ENCODE data around the gene SNCAIP. TPM values are rescaled to one million over a fixed set of nuclear protein-coding genes. Genes with fewer than 3 reads are reported as not detected.
"Not testable (repeated sequence)": the region's sequence is repeated elsewhere in the genome, so short reads cannot be mapped to it uniquely, and the experiment has no call there.

The SNCAIP gene
- total RNA-seq, 1 experiment from 2014 or later = 0.16 TPM

DNA sequence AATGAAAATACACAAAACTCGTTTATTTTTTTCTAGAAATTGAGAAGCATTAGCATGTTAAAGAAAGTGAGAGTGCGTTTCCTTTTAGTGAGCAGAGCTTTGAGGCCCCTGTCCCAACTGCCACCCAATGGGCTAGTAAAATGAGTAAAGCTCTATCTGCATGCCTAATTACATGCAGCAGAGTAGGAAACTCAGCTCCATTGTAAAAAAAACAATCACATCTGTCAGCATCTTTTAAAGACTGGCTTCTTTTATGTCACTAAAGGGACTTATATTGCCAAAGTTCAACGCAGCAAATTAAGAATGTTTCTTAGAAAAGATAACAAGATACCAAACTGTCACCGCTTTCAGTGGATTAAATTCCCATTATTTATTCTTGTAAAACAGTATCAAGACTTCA, 154.0 kb downstream of the SNCAIP start:
- Histone ChIP-seq H3K27me3 (replicated peaks) (peaks cover 3% of the 10 kb centered on the region; the same call in 1 of the 2 replicates), H3K4me3 (no peak overlapping the region), H3K27ac (no peak overlapping the region), H3K36me3 (no peaks in the 10 kb centered on the region), H3K4me1 (replicated peaks) (no peaks in the 10 kb centered on the region), H3K9me3 (replicated peaks) (no peaks in the 10 kb centered on the region)
- no peak for DNase-seq (ENCODE audit: low read depth in 1 of 2, low spot score in 2 of 2)

DNA sequence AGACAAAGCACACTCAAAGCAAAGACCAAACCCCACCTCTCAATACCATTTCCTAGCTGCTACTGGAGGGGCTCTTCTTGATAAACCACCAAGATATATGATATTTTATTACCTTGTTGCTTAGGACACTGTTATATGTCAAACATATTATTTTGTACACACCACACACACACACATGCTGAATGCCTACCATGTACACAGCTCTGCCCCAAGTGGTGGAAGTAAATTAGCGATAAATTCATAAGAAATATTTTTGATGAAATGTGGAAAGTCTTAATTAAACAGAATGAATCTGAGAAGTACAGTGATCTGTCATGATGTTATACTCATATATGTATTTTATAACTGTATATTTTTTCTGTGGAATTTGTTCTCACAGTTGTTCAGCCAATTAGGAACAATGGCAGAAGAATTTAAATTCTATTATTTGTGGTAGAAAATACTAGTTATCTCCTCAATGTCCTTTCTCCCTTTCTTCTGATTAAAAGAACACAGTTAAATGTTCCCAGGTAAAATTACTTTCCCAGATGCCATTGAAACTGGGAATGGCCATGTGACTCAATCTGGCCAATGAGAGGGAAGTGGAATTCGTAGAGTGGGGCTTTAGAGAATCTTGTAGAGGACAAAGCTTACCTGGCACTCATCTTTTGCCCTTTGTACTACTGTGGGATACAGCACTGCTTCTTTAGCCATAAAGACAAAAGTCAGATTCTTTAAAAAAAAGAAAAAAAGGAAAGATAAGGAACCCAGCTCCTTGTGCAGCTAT, 156.5 kb downstream of the SNCAIP start:
- Histone ChIP-seq H3K4me3 (no peak overlapping the region), H3K9me3 (replicated peaks) (no peaks in the 10 kb centered on the region), H3K27ac (no peak overlapping the region), H3K36me3 (no peaks in the 10 kb centered on the region), H3K27me3 (replicated peaks) (peaks cover 5% of the 10 kb centered on the region; the same call in 1 of the 2 replicates), H3K4me1 (replicated peaks) (no peaks in the 10 kb centered on the region)
- no peak for DNase-seq (ENCODE audit: low read depth in 1 of 2, low spot score in 2 of 2)

DNA sequence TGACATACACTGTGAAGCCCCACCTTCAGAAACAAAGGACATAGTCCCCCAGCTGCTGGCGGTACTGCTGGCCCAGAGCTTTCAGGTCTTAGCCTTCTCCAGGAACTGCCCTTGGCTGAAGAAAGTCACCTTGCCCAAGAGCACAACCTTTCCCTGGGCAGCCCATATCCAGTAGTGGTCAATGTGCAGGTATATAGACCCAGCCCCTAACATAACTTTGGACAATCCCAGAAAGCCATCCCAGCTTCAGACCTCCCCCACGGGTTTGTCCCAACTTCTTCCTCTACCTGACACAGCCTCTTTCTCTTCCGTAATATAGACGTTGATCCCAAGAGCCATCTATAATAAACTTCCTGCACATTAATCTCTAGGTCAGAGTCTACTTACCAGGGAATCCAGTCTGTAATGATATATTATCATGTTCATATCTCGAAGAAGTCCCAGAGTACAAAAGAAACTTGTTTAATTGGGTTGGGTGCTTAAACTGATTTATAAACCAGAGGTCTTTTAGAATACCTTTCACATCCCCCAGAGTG, 157.4 kb downstream of the SNCAIP start:
- Histone ChIP-seq H3K4me3 (no peak overlapping the region), H3K4me1 (replicated peaks) (no peaks in the 10 kb centered on the region), H3K27me3 (replicated peaks) (peaks cover 8% of the 10 kb centered on the region; the same call in 1 of the 2 replicates), H3K9me3 (replicated peaks) (no peaks in the 10 kb centered on the region), H3K27ac (no peak overlapping the region), H3K36me3 (no peaks in the 10 kb centered on the region)
- no peak for DNase-seq (ENCODE audit: low read depth in 1 of 2, low spot score in 2 of 2)

DNA sequence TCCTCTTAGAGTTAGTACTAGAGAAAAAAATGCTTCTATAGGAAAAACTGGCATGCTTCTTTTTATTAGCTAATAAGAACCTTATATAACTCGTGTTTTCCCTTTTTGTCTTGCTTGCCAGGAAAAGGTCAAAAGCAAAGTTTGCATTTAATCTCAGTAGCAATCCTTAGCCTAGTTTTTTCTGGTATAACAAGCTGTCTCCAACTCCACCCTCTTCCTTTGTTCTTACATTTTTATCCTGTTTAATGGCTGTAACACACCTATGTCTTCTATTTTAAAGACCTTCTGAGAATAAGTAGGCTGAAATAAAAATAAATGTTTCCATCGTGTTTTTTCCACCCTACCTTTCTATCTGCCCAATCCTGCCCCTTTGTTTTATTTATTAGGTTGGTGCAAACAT, 158.3 kb downstream of the SNCAIP start:
- H3K4me1 ChIP-seq (replicated peaks) = no peaks in the 10 kb centered on the region
- no peak for DNase-seq (ENCODE audit: low read depth in 1 of 2, low spot score in 2 of 2)
- peaks cover 8% of the 10 kb centered on the region; the same call in 1 of the 2 replicates for H3K27me3 ChIP-seq (replicated peaks)
- H3K9me3 ChIP-seq (replicated peaks) = no peaks in the 10 kb centered on the region
- H3K36me3 ChIP-seq = no peaks in the 10 kb centered on the region
- H3K27ac ChIP-seq = no peak overlapping the region
- no peak overlapping the region for H3K4me3 ChIP-seq

DNA sequence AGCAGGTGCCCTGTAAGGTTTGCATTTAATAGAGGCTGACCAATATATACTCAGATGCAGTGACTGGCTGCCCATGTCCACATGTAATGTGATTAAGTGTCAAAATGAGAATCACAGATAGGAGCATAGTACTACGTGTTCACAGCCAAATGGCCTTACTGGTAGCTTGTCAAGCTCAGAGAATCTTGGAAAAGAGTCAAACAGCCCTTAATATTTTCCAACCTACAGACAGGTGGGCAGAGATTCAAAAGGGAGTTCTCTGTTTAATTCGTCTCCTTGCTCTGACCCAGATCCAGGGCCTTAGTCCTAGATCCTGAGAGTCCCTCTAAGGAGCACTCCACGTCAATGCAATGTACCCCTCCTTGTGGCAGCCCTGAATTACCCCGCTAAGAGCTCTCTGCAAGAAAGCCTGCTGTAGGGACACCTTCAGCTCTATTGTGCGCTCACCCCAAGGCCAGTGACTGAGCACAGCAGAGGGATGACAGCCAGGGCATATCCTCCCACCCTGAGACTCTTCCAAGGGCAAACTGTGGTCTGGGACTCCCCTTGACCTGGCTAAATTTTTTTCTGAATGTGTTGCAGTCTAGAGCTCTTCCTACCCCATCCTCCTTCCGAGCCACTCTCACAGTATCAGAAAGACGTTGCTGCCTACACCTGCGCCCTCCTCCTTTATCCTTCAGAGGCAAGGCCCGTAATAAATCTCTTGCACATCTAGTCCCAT, 159.2 kb downstream of the SNCAIP start:
- no peak overlapping the region for H3K4me3 ChIP-seq
- no peaks in the 10 kb centered on the region for H3K4me1 ChIP-seq (replicated peaks)
- DNase-seq (ENCODE audit: low read depth in 1 of 2, low spot score in 2 of 2) = no peak
- H3K27ac ChIP-seq = no peak overlapping the region
- no peaks in the 10 kb centered on the region for H3K9me3 ChIP-seq (replicated peaks)
- H3K27me3 ChIP-seq (replicated peaks) = peaks cover 8% of the 10 kb centered on the region; the same call in 1 of the 2 replicates
- H3K36me3 ChIP-seq = no peaks in the 10 kb centered on the region

DNA sequence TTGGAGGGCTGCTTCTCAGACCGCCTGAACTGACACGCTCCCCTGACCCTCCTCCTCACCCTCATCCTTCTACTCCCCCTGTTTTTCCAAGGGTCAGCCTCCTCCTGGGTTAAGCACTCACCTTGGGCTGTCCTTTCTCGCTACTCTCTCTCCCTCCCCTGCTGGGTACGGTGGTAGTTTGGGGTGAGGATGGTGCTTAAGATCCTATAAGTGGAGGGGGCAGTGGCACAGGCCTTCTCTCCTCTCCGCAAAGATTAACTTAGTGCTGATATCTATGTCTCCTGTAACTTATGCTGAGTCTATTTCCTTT, 159.7 kb downstream of the SNCAIP start:
- DNase-seq (ENCODE audit: low read depth in 1 of 2, low spot score in 2 of 2) = no peak
- no peaks in the 10 kb centered on the region for H3K9me3 ChIP-seq (replicated peaks)
- H3K4me1 ChIP-seq (replicated peaks) = no peaks in the 10 kb centered on the region

DNA sequence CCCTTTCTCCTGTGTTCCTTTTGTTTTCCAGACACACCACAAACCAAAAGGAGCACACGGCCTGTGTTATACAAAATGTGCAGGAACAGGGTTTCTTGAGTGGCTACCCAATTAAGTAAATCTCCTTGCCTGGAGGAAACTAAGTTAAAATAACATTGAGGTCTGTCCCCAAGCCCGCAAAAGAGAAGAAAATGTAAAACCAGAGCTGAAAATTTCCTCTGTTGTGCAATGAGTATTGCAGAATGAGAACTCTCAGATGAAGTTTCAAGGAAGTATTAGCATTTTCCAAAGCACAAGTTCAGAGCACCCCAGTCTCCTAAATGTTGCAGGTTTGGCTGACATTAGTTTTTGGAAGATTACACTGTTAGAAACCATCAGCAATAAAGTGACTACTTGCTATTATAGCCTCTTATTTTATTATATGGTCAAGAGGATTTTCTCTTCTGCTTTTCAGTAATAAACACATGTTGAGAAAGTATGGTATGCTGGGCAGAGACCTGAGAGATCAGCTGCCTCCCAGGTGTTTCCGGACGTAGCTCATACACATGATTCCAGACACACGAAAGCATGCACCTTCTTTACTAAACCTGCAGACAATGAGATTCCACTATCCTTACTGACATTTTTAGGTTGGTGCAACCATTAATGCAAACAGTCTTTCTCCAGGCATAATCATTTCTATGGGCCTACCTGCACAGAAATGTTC, 161.3 kb downstream of the SNCAIP start:
- Histone ChIP-seq H3K27me3 (replicated peaks) (peaks cover 8% of the 10 kb centered on the region; the same call in 1 of the 2 replicates), H3K4me3 (no peak overlapping the region), H3K4me1 (replicated peaks) (no peaks in the 10 kb centered on the region), H3K36me3 (no peaks in the 10 kb centered on the region), H3K27ac (no peak overlapping the region), H3K9me3 (replicated peaks) (no peaks in the 10 kb centered on the region)
- DNase-seq (ENCODE audit: low read depth in 1 of 2, low spot score in 2 of 2) = no peak

More for the DNA sequence above, 159.7 kb downstream of the SNCAIP start:
- H3K27me3 ChIP-seq (replicated peaks) = peaks cover 8% of the 10 kb centered on the region; the same call in 1 of the 2 replicates
- no peak overlapping the region for H3K4me3 ChIP-seq
- no peaks in the 10 kb centered on the region for H3K36me3 ChIP-seq
- no peak overlapping the region for H3K27ac ChIP-seq

DNA sequence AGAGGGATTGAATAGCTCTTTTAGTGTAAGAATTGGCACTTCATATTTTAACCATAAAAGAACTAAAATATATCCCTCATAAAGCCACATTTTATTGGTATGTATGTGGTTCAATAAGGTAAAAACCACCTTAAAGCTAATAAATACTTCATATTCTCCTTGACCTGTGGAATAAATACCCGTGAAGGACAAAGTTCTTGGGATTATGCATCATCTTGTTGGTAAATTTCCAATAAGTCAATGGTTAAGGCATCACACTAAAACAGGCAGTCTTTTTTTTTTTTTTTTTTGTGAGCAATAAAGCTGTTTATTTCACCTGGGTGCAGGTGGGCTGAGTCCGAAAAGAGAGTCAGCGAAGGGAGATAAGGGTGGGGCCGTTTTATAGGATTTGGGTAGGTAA, 161.9 kb downstream of the SNCAIP start:
- Histone ChIP-seq H3K27me3 (replicated peaks) (peaks cover 8% of the 10 kb centered on the region), H3K27ac (no peak overlapping the region), H3K4me3 (no peak overlapping the region), H3K9me3 (replicated peaks) (no peaks in the 10 kb centered on the region), H3K4me1 (replicated peaks) (no peaks in the 10 kb centered on the region), H3K36me3 (no peaks in the 10 kb centered on the region)
- no peak for DNase-seq (ENCODE audit: low read depth in 1 of 2, low spot score in 2 of 2)

DNA sequence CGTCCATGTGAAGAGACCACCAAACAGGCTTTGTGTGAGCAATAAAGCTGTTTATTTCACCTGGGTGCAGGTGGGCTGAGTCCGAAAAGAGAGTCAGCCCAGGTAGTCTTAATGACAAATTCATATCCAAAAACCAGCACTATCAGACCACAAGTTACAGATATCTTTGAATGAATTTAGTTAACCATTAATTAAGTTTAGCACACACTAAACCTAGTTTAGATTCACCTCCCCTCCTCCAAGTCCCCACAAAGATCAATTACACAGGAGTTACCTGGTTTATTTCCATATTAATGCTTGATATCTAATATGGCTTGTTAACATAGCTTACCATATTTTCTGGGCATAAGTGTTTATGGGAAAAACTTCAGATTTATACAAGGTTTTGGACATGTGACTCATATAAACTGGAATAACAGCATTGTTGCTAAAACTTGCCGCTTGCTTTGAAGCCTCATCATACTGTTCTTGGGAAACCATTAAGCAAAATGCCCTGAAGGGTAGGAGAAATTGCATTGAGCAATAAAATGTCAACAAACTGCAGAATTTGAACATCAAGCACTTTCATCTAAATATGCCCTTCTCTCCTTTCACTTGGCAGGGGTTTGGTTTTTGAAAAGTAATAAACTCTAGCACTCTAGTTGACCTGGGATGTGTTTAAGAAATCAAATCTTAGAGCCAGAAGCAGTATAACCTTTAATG, 166.9 kb downstream of the SNCAIP start:
- DNase-seq (ENCODE audit: low read depth in 1 of 2, low spot score in 2 of 2) = no peak
- no peak overlapping the region for H3K27ac ChIP-seq
- peaks cover 5% of the 10 kb centered on the region; the same call in 1 of the 2 replicates for H3K27me3 ChIP-seq (replicated peaks)
- no peaks in the 10 kb centered on the region for H3K4me1 ChIP-seq (replicated peaks)
- no peaks in the 10 kb centered on the region for H3K36me3 ChIP-seq
- no peak overlapping the region for H3K4me3 ChIP-seq
- H3K9me3 ChIP-seq (replicated peaks) = no peaks in the 10 kb centered on the region

DNA sequence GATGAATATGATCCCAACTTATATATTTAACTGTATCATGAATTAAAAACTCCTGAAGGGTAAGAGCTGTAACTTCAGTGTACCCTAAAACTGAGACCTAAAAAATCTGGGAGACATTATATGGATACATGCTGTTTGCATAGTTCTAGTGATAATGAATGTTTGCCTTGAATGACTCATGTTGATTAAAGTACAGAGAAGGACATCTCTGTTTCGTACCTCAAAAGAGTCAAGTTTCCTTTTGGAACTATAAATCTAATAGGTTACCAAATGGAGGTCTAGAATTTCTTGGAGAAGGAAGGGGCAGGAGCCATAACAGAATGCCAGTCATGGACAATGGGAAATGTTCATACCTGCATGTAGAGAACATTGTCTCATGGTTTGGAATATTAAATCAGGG, 168.1 kb downstream of the SNCAIP start:
- Histone ChIP-seq H3K9me3 (replicated peaks) (no peaks in the 10 kb centered on the region), H3K36me3 (no peaks in the 10 kb centered on the region), H3K4me1 (replicated peaks) (no peaks in the 10 kb centered on the region), H3K27me3 (replicated peaks) (peaks cover 5% of the 10 kb centered on the region; the same call in 1 of the 2 replicates), H3K27ac (no peak overlapping the region), H3K4me3 (no peak overlapping the region)
- DNase-seq (ENCODE audit: low read depth in 1 of 2, low spot score in 2 of 2) = no peak

DNA sequence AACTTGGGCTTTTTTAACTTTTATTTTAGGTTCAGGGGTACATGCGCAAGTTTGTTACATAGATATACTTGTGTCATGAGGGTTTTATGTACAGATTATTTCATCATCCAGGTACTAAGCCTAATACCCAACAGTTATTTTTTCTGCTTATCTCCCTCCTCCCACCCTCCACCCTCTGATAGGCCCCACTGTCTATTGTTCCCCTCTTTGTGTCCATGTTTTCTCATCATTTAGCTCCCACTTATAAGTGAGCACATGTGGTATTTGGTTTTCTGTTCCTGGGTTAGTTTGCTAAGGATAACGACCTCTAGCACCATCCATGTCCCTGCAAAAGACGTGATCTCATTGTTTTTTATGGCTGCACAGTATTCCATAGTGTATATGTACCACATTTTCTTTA, 172.1 kb downstream of the SNCAIP start:
- no peaks in the 10 kb centered on the region for H3K36me3 ChIP-seq
- no peak overlapping the region for H3K4me3 ChIP-seq
- no peak overlapping the region for H3K27ac ChIP-seq
- no peak for DNase-seq (ENCODE audit: low read depth in 1 of 2, low spot score in 2 of 2)
- H3K9me3 ChIP-seq (replicated peaks) = no peaks in the 10 kb centered on the region
- H3K4me1 ChIP-seq (replicated peaks) = no peaks in the 10 kb centered on the region
- H3K27me3 ChIP-seq (replicated peaks) = peaks cover 8% of the 10 kb centered on the region; the same call in 1 of the 2 replicates

DNA sequence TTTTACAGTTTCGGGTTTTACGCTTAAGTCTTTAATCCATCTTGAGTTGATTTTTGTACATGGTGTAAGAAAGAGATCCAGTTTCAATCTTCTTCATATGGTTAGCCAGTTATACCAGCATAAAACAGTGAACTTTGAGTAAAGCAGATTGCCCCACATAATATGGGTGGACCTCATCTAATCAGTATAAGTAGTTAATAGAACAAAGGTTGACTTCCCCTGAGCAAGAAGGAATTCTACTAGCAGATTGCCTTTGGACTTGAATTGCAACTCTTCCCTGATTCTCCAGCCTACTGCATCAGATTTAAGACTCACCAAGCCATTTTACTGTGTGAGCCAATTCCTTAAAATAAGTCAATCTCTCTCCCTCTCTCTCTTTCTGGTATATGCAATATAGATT, 173.2 kb downstream of the SNCAIP start:
- DNase-seq (ENCODE audit: low read depth in 1 of 2, low spot score in 2 of 2) = no peak
- Histone ChIP-seq H3K4me3 (no peak overlapping the region), H3K27me3 (replicated peaks) (0 out of 2 replicates have a peak, but pooled peaks cover 3% of the 10 kb centered on the region), H3K4me1 (replicated peaks) (no peaks in the 10 kb centered on the region), H3K27ac (no peak overlapping the region), H3K36me3 (no peaks in the 10 kb centered on the region), H3K9me3 (replicated peaks) (no peaks in the 10 kb centered on the region)

DNA sequence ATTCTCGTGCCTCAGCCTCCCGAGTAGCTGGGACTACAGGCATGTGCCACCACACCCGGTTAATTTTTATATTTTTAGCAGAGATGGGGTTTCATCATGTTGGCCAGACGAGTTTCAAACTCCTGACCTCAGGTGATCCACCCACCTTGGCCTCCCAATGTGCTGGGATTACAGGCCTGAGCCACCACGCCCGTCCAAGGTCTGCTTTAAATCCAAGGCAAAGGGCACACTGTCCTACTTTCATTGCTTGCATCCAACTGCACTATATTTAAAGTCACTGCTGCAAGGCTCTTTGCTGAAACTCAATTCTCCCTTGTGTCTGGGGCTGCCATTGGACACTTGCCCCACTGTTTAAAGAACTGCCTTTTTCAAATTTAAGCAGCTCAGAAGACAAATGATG, 174.6 kb downstream of the SNCAIP start:
- not testable (repeated sequence) for H3K36me3 ChIP-seq; H3K4me3 ChIP-seq; DNase-seq (ENCODE audit: low read depth in 1 of 2, low spot score in 2 of 2); H3K27me3 ChIP-seq (replicated peaks); H3K9me3 ChIP-seq (replicated peaks); H3K4me1 ChIP-seq (replicated peaks); H3K27ac ChIP-seq
